K562 (cell line): ENCODE data around the gene TMEM132D. TPM values are rescaled to one million over a fixed set of nuclear protein-coding genes. Genes with fewer than 3 reads are reported as not detected.

Experiments used
- ATAC-seq: fragments of 200-7000 bp; cut with Tn5 transposase; 3 replicates; pipeline ENCODE4 v1.9.1; 2020; ENCODE audit warnings: moderate library complexity
- BruUV-seq: library from RNA; stranded (reverse); fragments of 400-500 nt; replicated peaks from 2 replicates; lab custom pipeline; 2021; lab: Mats Ljungman, UMichigan
- CTCF ChIA-PET: fragments of 300-600 bp; formaldehyde crosslinking; extraction: SDS; loops from one replicate; lab custom pipeline; 2021; ENCODE audit warnings: low intra/inter-chr PET ratio; lab: Yijun Ruan, JAX
- POLR2A ChIA-PET: fragments of 300-600, 350-650 bp; sonication (Branson Sonifier 250); formaldehyde crosslinking; extraction: SDS; loops from one replicate; lab custom pipeline; 2021; ENCODE audit warnings: antibody characterized with exemption, inconsistent platforms; lab: Yijun Ruan, JAX
- DNase-seq, 4 experiments: peaks; one replicate each; pipeline versions ENCODE4 v3.0.0 to v3.0.0-alpha.2; 2011 to 2018; ENCODE audit warnings: low spot score in 3 of 4, mixed read lengths in 3 of 4; ENCODE audit errors: extremely low read depth in 1 of 4
- FAIRE-seq: peaks from 2 replicates; lab custom pipeline; 2011; peaks lifted over from hg19 to GRCh38; lab: Jason Lieb, UNC
- H2AFZ ChIP-seq: 2 replicates; pipeline ENCODE4 v1.6.0; 2011; ENCODE audit warnings: low read depth, low read length, control low read depth, inconsistent platforms
- H3K27ac ChIP-seq: fragments of 200-600 bp; 3 replicates; pipeline ENCODE4 v1.8.0; 2011; ENCODE audit warnings: low read depth, mild to moderate bottlenecking, control low read depth, inconsistent platforms, low read length, moderate library complexity, mixed read lengths; ENCODE audit errors: extremely low read depth
- H3K27me3 ChIP-seq, 2 experiments: fragments of 300-600 bp in 1 of 2; 2 replicates in 1 of 2; 3 replicates in 1 of 2; pipeline versions ENCODE4 v1.6.0 to v1.8.0; 2011; ENCODE audit warnings: inconsistent platforms in 2 of 2, low read length in 2 of 2, mild to moderate bottlenecking in 1 of 2, mixed read lengths in 1 of 2, moderate library complexity in 1 of 2; ENCODE audit not compliant: control insufficient read depth in 2 of 2, insufficient read depth in 2 of 2
- H3K36me3 ChIP-seq: fragments of 300-600 bp; 3 replicates; pipeline ENCODE4 v1.8.0; 2011; ENCODE audit warnings: mild to moderate bottlenecking, low read length, inconsistent platforms; ENCODE audit not compliant: control insufficient read depth, insufficient read depth
- H3K4me1 ChIP-seq, 2 experiments: fragments of 200-600 bp in 1 of 2; replicated peaks in 1 of 2; 2 replicates in 1 of 2; 3 replicates in 1 of 2; pipeline versions ENCODE4 v1.5.1 to v1.8.0; 2011; ENCODE audit warnings: inconsistent platforms in 2 of 2, low read length in 2 of 2, mild to moderate bottlenecking in 1 of 2, mixed read lengths in 1 of 2, moderate library complexity in 1 of 2; ENCODE audit not compliant: control insufficient read depth in 2 of 2, insufficient read depth in 2 of 2
- H3K4me2 ChIP-seq: 2 replicates; pipeline ENCODE4 v1.6.1; 2011; ENCODE audit warnings: low read length, control low read depth, inconsistent platforms, mixed read lengths; ENCODE audit not compliant: insufficient read depth
- H3K4me3 ChIP-seq: fragments of 200-600 bp; sonication (generic), shearing (Covaris generic); 2 replicates; pipeline ENCODE4 v1.5.1; 2016; ENCODE audit warnings: control low read depth, inconsistent platforms
- H3K79me2 ChIP-seq: fragments of 200-600 bp; 3 replicates; pipeline ENCODE4 v1.8.0; 2011; ENCODE audit warnings: low read length, inconsistent platforms; ENCODE audit not compliant: control insufficient read depth, insufficient read depth
- H3K9ac ChIP-seq, 2 experiments: 2 replicates each; pipeline versions ENCODE4 v1.6.0 to v1.6.1; 2011; ENCODE audit warnings: low read depth in 2 of 2, low read length in 2 of 2, control low read depth in 1 of 2, inconsistent platforms in 1 of 2, mild to moderate bottlenecking in 1 of 2, mixed read lengths in 1 of 2; ENCODE audit not compliant: insufficient read depth in 1 of 2
- H3K9me1 ChIP-seq: one replicate; pipeline ENCODE4 v1.6.0; 2011; ENCODE audit warnings: inconsistent platforms, mild to moderate bottlenecking, low read length, moderate library complexity; ENCODE audit not compliant: control insufficient read depth, insufficient read depth
- H3K9me3 ChIP-seq: replicated peaks from 2 replicates; pipeline ENCODE4 v1.5.1; 2011; ENCODE audit warnings: low read depth, low read length, inconsistent platforms; ENCODE audit not compliant: control insufficient read depth, insufficient read depth
- H4K20me1 ChIP-seq: replicated peaks from 2 replicates; pipeline ENCODE4 v1.6.1; 2011; ENCODE audit warnings: low read length, inconsistent platforms, mixed read lengths; ENCODE audit not compliant: control insufficient read depth, insufficient read depth
- RBM34 ChIP-seq: fragments of 200-400 bp; formaldehyde crosslinking; IDR thresholded peaks from 2 replicates; pipeline ENCODE4 v1.6.1; 2018; ENCODE audit warnings: low read length, borderline replicate concordance; ENCODE audit not compliant: insufficient read depth
- SMARCE1 ChIP-seq: fragments of 450-650 bp; IDR thresholded peaks from 2 replicates; pipeline ENCODE4 v1.7.1; 2016; ENCODE audit warnings: mild to moderate bottlenecking
- SRSF1 ChIP-seq: fragments of 200-400 bp; formaldehyde crosslinking; IDR thresholded peaks from 2 replicates; pipeline ENCODE4 v1.6.1; 2017; ENCODE audit warnings: mild to moderate bottlenecking, low read depth, low read length, moderate library complexity
- ZC3H8 ChIP-seq: fragments of 450-650 bp; IDR thresholded peaks from 2 replicates; pipeline ENCODE4 v1.6.1; 2017
- ZNF146 ChIP-seq: IDR thresholded peaks from one replicate; pipeline ENCODE4 v1.6.1; 2018; ENCODE audit warnings: missing compliant biosample characterization; ENCODE audit not compliant: unreplicated experiment
- ZNF253 ChIP-seq: fragments of 250-450 bp; sonication (Bioruptor Pico); conservative IDR thresholded peaks from 2 replicates; pipeline ENCODE4 v1.6.1; 2021; ENCODE audit warnings: mild to moderate bottlenecking
- ZNF75A ChIP-seq: fragments of 450-650 bp; formaldehyde crosslinking; IDR thresholded peaks from 2 replicates; pipeline ENCODE4 v1.4.0; 2020; ENCODE audit warnings: mild to moderate bottlenecking
- WGBS: fragments of 100-300 bp; shearing (Covaris generic); methylation state at CpG from one replicate; pipeline ENCODE4 v1.1.6; 2016; ENCODE audit warnings: low coverage, mixed read lengths; ENCODE audit not compliant: insufficient coverage; ENCODE audit errors: missing lambda C conversion rate; 5-methylcytosine and 5-hydroxymethylcytosine counted together
- in situ Hi-C: fragments of 300-500 bp; cut with MboI; formaldehyde crosslinking; loops from 4 replicates; pipeline ENCODE4 v1.15.0; 2018; ENCODE audit warnings: inconsistent platforms, mixed read lengths
- intact Hi-C: fragments of 100-400 bp; cut with micrococcal nuclease; formaldehyde crosslinking; loops from 2 replicates; pipeline ENCODE4 v1.14.2; 2022
- polyA plus RNA-seq, 8 experiments: library from polyadenylated mRNA; depleted of rRNA in 4 of 8; stranded (reverse) in 5 of 8; unstranded in 3 of 8; fragments of >200 nt; fragmentation: Nextera tagmentation in 2 of 8; fragmentation: Illumina TruSeq in 1 of 8; extraction: Ambion mirVana in 2 of 8; extraction: Trizol in 1 of 8; gene quantifications; 2 replicates each; pipeline versions ENCODE4 v1.2.1 to v1.2.3, GENCODE V29; 2011 to 2014; ENCODE audit warnings: inconsistent platforms in 1 of 8, missing spikeins in 1 of 8
- total RNA-seq, 7 experiments: library from RNA; depleted of rRNA in 6 of 7; stranded (reverse); fragments of >200 nt in 6 of 7; fragmentation: Illumina TruSeq in 2 of 7; extraction: Trizol in 2 of 7; gene quantifications; 2 replicates each; pipeline versions ENCODE4 v1.2.1 to v1.2.3, GENCODE V29; 2011 to 2021; ENCODE audit warnings: low replicate concordance in 1 of 7
- TF ChIP-seq, protein P1 (sequence below): sonication (generic); formaldehyde crosslinking; IDR thresholded peaks from 2 replicates; pipeline ENCODE4 v1.8.1; 2023; ENCODE audit warnings: mild to moderate bottlenecking, missing genetic modification reagents
- TF ChIP-seq, protein P2 (sequence below): fragments of 250-450 bp; sonication (Bioruptor Pico); IDR thresholded peaks from 2 replicates; pipeline ENCODE4 v1.4.0; 2020; ENCODE audit warnings: mild to moderate bottlenecking, moderate library complexity

Gene TMEM132D
- total and polyA plus RNA-seq, 9 of the 15 experiments (the other 6 are each of a cell fraction or from before 2014, with no cell fraction given), result not detected

DNA sequence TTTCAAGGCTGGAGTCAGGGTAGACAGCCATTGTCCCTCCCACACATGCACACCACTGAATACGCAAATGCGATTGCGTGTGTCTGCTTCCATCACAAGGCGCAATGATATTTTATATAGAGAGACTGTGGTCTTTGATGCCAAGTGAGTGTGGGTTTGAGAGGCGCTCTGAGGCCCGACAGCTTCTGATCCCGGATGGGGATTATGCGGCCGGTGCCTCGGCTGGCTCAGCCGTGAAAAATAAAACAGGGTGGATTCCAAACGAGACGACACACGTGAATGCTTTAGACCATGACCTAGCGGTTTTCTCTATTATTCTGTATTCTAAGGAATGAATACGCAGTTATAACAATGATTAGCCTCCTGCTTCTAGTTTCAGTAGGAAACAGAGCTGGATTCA, 72.5 kb downstream of the TMEM132D start:
- BruUV-seq, result no TSS peak
- H4K20me1 ChIP-seq, result no peaks in the 10 kb centered on the region
- no peak overlapping the region for H3K4me3 ChIP-seq
- H3K36me3 ChIP-seq, result no peaks in the 10 kb centered on the region
- CTCF ChIA-PET, result no interaction called here
- H3K9me3 ChIP-seq, result no peaks in the 10 kb centered on the region
- no peaks in the 10 kb centered on the region; a peak in 1 of 5 replicates for H3K4me1 ChIP-seq
- no peak overlapping the region for H3K4me2 ChIP-seq
- H3K79me2 ChIP-seq, result no peaks in the 10 kb centered on the region
- no peak overlapping the region for H3K27ac ChIP-seq
- in situ Hi-C loops, result no loop called here
- no peaks in the 10 kb centered on the region for H3K9me1 ChIP-seq
- no peak for DNase-seq
- no peak for TF ChIP-seq RBM34
- TF ChIP-seq ZC3H8, result no peak
- no peak for TF ChIP-seq ZNF253 (CRISPR knock-in tag)
- TF ChIP-seq ZNF75A, result no peak
- TF ChIP-seq SRSF1, result no peak
- TF ChIP-seq SMARCE1, result no peak
- TF ChIP-seq ZNF146 (CRISPR knock-in tag), result no peak
- TF ChIP-seq, all 486 proteins: peak for 0
- no peak for ATAC-seq
- POLR2A ChIA-PET, result interaction anchor here (1.1 kb wide), 1 partner anchor 191 kb away, joined by 3 read pairs; no protein-coding TSS in a partner anchor
- FAIRE-seq, result no peak
- H3K27me3 ChIP-seq, result peaks cover 0 to 18% of the 10 kb centered on the region in 2 experiments; a peak in 3 of 5 replicates
- WGBS, result 4% methylated on average over 16 of the region's 16 CpGs
- intact Hi-C loops, result no loop called here
- no peak overlapping the region for H2AFZ ChIP-seq
- no peak overlapping the region for H3K9ac ChIP-seq

DNA sequence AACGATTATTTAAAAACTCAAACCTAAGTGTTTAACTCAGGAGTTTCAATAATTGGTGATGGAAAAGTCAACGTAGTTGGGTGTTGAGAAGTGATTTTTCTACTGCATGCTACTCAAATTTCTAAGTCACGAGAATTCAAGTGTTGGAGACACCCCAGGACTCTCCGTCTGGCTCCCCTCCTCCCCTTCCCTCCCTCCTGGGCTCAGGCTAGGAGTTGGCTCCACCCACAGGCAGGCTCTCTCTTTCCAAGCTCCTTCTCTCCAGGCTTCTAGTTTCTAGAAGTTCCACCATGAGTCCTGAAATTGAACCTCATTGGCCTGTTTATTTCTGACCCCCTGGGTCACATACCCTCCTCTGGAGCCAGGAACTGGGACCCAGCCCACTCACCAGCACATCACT, 73.0 kb downstream of the TMEM132D start:
- H3K4me2 ChIP-seq, result no peak overlapping the region
- H3K4me1 ChIP-seq, result no peaks in the 10 kb centered on the region; a peak in 1 of 5 replicates
- H3K79me2 ChIP-seq, result no peaks in the 10 kb centered on the region
- FAIRE-seq (no peak), DNase-seq (no peak), ATAC-seq (no peak)
- no peak overlapping the region for H3K4me3 ChIP-seq
- no peaks in the 10 kb centered on the region for H3K9me1 ChIP-seq
- no peaks in the 10 kb centered on the region for H3K36me3 ChIP-seq
- H3K9me3 ChIP-seq, result no peaks in the 10 kb centered on the region
- no TSS peak for BruUV-seq
- in situ Hi-C loops, result no loop called here
- peaks cover 0 to 18% of the 10 kb centered on the region in 2 experiments; a peak in 3 of 5 replicates for H3K27me3 ChIP-seq
- no peaks in the 10 kb centered on the region for H4K20me1 ChIP-seq
- no peak overlapping the region for H3K9ac ChIP-seq
- ChIA-PET POLR2A (interaction anchor here (0.8 kb wide), 1 partner anchor 12 kb away, joined by 3 read pairs; no protein-coding TSS in a partner anchor), CTCF (no interaction called here)
- 5% methylated on average over 4 of the region's 4 CpGs for WGBS
- no peak overlapping the region for H2AFZ ChIP-seq
- H3K27ac ChIP-seq, result no peak overlapping the region
- intact Hi-C loops, result no loop called here
- TF ChIP-seq, protein P1, sequence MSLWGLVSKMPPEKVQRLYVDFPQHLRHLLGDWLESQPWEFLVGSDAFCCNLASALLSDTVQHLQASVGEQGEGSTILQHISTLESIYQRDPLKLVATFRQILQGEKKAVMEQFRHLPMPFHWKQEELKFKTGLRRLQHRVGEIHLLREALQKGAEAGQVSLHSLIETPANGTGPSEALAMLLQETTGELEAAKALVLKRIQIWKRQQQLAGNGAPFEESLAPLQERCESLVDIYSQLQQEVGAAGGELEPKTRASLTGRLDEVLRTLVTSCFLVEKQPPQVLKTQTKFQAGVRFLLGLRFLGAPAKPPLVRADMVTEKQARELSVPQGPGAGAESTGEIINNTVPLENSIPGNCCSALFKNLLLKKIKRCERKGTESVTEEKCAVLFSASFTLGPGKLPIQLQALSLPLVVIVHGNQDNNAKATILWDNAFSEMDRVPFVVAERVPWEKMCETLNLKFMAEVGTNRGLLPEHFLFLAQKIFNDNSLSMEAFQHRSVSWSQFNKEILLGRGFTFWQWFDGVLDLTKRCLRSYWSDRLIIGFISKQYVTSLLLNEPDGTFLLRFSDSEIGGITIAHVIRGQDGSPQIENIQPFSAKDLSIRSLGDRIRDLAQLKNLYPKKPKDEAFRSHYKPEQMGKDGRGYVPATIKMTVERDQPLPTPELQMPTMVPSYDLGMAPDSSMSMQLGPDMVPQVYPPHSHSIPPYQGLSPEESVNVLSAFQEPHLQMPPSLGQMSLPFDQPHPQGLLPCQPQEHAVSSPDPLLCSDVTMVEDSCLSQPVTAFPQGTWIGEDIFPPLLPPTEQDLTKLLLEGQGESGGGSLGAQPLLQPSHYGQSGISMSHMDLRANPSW (CRISPR knock-in tag), result no peak
- TF ChIP-seq, protein P2, sequence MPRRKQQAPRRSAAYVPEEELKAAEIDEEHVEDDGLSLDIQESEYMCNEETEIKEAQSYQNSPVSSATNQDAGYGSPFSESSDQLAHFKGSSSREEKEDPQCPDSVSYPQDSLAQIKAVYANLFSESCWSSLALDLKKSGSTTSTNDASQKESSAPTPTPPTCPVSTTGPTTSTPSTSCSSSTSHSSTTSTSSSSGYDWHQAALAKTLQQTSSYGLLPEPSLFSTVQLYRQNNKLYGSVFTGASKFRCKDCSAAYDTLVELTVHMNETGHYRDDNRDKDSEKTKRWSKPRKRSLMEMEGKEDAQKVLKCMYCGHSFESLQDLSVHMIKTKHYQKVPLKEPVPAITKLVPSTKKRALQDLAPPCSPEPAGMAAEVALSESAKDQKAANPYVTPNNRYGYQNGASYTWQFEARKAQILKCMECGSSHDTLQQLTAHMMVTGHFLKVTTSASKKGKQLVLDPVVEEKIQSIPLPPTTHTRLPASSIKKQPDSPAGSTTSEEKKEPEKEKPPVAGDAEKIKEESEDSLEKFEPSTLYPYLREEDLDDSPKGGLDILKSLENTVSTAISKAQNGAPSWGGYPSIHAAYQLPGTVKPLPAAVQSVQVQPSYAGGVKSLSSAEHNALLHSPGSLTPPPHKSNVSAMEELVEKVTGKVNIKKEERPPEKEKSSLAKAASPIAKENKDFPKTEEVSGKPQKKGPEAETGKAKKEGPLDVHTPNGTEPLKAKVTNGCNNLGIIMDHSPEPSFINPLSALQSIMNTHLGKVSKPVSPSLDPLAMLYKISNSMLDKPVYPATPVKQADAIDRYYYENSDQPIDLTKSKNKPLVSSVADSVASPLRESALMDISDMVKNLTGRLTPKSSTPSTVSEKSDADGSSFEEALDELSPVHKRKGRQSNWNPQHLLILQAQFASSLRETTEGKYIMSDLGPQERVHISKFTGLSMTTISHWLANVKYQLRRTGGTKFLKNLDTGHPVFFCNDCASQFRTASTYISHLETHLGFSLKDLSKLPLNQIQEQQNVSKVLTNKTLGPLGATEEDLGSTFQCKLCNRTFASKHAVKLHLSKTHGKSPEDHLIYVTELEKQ (CRISPR knock-in tag), result no peak
